Astrocyte (in vitro differentiated cells and primary cell): ENCODE results near the gene PSMD1. TPM values are rescaled to one million over a fixed set of nuclear protein-coding genes. Genes with fewer than 3 reads are reported as not detected.

Source experiments
- DNase-seq: peaks from one replicate; pipeline ENCODE4 v3.0.0-alpha.2; 2010; ENCODE audit warnings: low read depth
- FAIRE-seq: peaks from 2 replicates; lab custom pipeline; 2011; peaks lifted over from hg19 to GRCh38; lab: Jason Lieb, UNC
- H2AFZ ChIP-seq: 2 replicates; pipeline ENCODE4 v1.6.0; 2012; ENCODE audit warnings: low read depth, low read length, inconsistent platforms
- H3K27ac ChIP-seq: 2 replicates; pipeline ENCODE4 v1.5.1; 2011; ENCODE audit warnings: low read depth, low read length, inconsistent platforms
- H3K27me3 ChIP-seq: 2 replicates; pipeline ENCODE4 v1.6.0; 2011; ENCODE audit warnings: low read length, inconsistent platforms; ENCODE audit not compliant: insufficient read depth
- H3K36me3 ChIP-seq: 2 replicates; pipeline ENCODE4 v1.5.1; 2011; ENCODE audit warnings: low read length, inconsistent platforms; ENCODE audit not compliant: insufficient read depth
- H3K4me1 ChIP-seq: 2 replicates; pipeline ENCODE4 v1.5.1; 2011; ENCODE audit warnings: low read length, inconsistent platforms; ENCODE audit not compliant: insufficient read depth
- H3K4me2 ChIP-seq: 2 replicates; pipeline ENCODE4 v1.6.0; 2012; ENCODE audit warnings: low read length, inconsistent platforms
- H3K4me3 ChIP-seq: 2 replicates; pipeline ENCODE4 v1.5.1; 2011; ENCODE audit warnings: low read depth, mild to moderate bottlenecking, low read length, inconsistent platforms; ENCODE audit not compliant: insufficient read depth
- H3K79me2 ChIP-seq: 2 replicates; pipeline ENCODE4 v1.6.0; 2012; ENCODE audit warnings: mild to moderate bottlenecking, low read length, inconsistent platforms; ENCODE audit not compliant: insufficient read depth
- H3K9ac ChIP-seq: 2 replicates; pipeline ENCODE4 v1.6.0; 2012; ENCODE audit warnings: mild to moderate bottlenecking, low read length, inconsistent platforms
- H3K9me3 ChIP-seq: 2 replicates; pipeline ENCODE4 v1.5.1; 2012; ENCODE audit warnings: low read depth, mild to moderate bottlenecking, low read length, inconsistent platforms; ENCODE audit not compliant: insufficient read depth
- H4K20me1 ChIP-seq: 2 replicates; pipeline ENCODE4 v1.6.0; 2012; ENCODE audit warnings: low read length, inconsistent platforms; ENCODE audit not compliant: insufficient read depth
- H3K27ac Mint-ChIP-seq: one replicate; pipeline ENCODE4 v1.8.0; 2021; ENCODE audit warnings: mild to moderate bottlenecking, mixed read lengths; ENCODE audit not compliant: unreplicated experiment
- H3K27me3 Mint-ChIP-seq: one replicate; pipeline ENCODE4 v1.8.0; 2021; ENCODE audit warnings: low read depth, mixed read lengths; ENCODE audit not compliant: unreplicated experiment
- H3K36me3 Mint-ChIP-seq: one replicate; pipeline ENCODE4 v1.8.0; 2021; ENCODE audit warnings: low read depth, mixed read lengths; ENCODE audit not compliant: unreplicated experiment
- H3K4me1 Mint-ChIP-seq: one replicate; pipeline ENCODE4 v1.8.0; 2021; ENCODE audit warnings: low read depth, mixed read lengths; ENCODE audit not compliant: unreplicated experiment
- H3K4me3 Mint-ChIP-seq: one replicate; pipeline ENCODE4 v1.8.0; 2021; ENCODE audit warnings: mild to moderate bottlenecking, moderate library complexity, mixed read lengths; ENCODE audit not compliant: unreplicated experiment
- H3K9me3 Mint-ChIP-seq: one replicate; pipeline ENCODE4 v1.8.0; 2021; ENCODE audit warnings: mild to moderate bottlenecking, mixed read lengths; ENCODE audit not compliant: unreplicated experiment
- EZH2 ChIP-seq: IDR thresholded peaks from 2 replicates; pipeline ENCODE4 v1.6.1; 2012; ENCODE audit warnings: mild to moderate bottlenecking, low read length, inconsistent platforms; ENCODE audit not compliant: insufficient read depth
- total RNA-seq: library from RNA; stranded (reverse); gene quantifications from 2 replicates; pipeline ENCODE4 v1.2.1, GENCODE V29; 2021
- TF ChIP-seq, protein P1 (sequence below): IDR thresholded peaks from 2 replicates; pipeline ENCODE4 v1.5.1; 2011; ENCODE audit warnings: low read depth, mild to moderate bottlenecking, inconsistent platforms, low read length, moderate library complexity; ENCODE audit not compliant: insufficient read depth

PSMD1 gene
- total RNA-seq, 1 donor from 2014 or later, result 151 TPM

DNA sequence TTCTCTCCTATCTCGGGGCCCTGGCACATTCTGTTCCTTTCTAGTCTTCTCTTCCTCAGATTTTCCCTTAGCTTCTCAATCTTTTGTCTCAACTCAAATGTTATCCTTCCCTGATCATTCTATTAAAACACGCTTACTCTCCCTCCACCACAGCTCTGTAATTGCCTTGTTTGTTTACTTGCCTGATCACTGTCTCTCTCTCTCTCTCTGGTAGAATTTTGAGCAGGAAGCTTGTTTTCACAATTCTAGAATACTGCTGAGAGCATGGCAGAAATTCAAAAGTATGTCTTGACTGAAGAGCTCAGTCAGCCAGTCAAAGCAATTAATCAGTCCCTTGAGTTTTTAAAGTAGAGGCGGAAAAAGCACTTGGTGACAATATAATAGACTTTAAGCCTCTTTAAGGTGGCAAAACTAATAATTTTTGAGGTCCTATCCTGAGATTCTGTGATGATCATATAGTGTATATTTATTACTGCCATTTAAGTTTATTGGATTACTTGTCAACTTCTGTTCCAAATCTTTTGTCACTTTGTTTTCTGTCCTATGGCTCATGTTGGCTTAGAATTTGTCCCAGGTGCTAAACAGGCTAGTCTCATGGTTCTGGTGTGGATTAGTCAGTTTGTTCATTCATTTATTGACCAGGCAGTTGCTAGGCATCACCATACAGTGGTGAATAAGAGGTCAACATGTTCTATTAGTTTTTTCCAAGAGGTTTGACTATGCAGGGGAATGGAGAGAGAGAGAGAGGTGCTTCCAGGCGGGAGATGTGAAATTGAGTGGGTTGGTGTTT lies 2.3 kb downstream of the PSMD1 start:
- no peaks in the 10 kb centered on the region for H3K9me3 Mint-ChIP-seq
- Histone ChIP-seq H3K79me2 (peaks cover 75% of the 10 kb centered on the region), H3K27ac (peak overlapping the region; percentile 37)

GRCh38 chr2:231059756-231060155 lies 3.1 kb downstream of the PSMD1 start:
- DNase-seq (no peak), FAIRE-seq (no peak)
- H3K4me2 ChIP-seq, result peak overlapping the region; percentile 98
- TF ChIP-seq, protein P1, sequence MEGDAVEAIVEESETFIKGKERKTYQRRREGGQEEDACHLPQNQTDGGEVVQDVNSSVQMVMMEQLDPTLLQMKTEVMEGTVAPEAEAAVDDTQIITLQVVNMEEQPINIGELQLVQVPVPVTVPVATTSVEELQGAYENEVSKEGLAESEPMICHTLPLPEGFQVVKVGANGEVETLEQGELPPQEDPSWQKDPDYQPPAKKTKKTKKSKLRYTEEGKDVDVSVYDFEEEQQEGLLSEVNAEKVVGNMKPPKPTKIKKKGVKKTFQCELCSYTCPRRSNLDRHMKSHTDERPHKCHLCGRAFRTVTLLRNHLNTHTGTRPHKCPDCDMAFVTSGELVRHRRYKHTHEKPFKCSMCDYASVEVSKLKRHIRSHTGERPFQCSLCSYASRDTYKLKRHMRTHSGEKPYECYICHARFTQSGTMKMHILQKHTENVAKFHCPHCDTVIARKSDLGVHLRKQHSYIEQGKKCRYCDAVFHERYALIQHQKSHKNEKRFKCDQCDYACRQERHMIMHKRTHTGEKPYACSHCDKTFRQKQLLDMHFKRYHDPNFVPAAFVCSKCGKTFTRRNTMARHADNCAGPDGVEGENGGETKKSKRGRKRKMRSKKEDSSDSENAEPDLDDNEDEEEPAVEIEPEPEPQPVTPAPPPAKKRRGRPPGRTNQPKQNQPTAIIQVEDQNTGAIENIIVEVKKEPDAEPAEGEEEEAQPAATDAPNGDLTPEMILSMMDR, result no peak
- no peak for TF ChIP-seq EZH2
- no peak overlapping the region for H3K9ac ChIP-seq
- H3K27ac Mint-ChIP-seq, result no peak overlapping the region
- no peaks in the 10 kb centered on the region for H3K9me3 Mint-ChIP-seq
- H3K36me3 Mint-ChIP-seq, result peaks cover 8% of the 10 kb centered on the region
- H3K4me1 Mint-ChIP-seq, result peaks cover 26% of the 10 kb centered on the region
- no peaks in the 10 kb centered on the region for H3K9me3 ChIP-seq
- peaks cover 80% of the 10 kb centered on the region for H3K79me2 ChIP-seq
- no peak overlapping the region for H3K27ac ChIP-seq
- peaks cover 68% of the 10 kb centered on the region for H4K20me1 ChIP-seq
- H3K4me3 ChIP-seq, result no peak overlapping the region
- no peak overlapping the region for H3K4me3 Mint-ChIP-seq
- H2AFZ ChIP-seq, result no peak overlapping the region
- no peaks in the 10 kb centered on the region for H3K27me3 ChIP-seq
- peaks cover 17% of the 10 kb centered on the region for H3K4me1 ChIP-seq
- H3K27me3 Mint-ChIP-seq, result no peaks in the 10 kb centered on the region
- peaks cover 32% of the 10 kb centered on the region for H3K36me3 ChIP-seq

More for the DNA sequence above, 2.3 kb downstream of the PSMD1 start:
- H3K9ac ChIP-seq, result peak overlapping the region; percentile 100
- H3K27ac Mint-ChIP-seq, result peak overlapping the region; percentile 50
- H3K9me3 ChIP-seq, result no peaks in the 10 kb centered on the region
- no peaks in the 10 kb centered on the region for H3K27me3 ChIP-seq
- H3K36me3 ChIP-seq, result peaks cover 27% of the 10 kb centered on the region
- H3K4me1 Mint-ChIP-seq, result peaks cover 26% of the 10 kb centered on the region
- H3K27me3 Mint-ChIP-seq, result peaks cover 4% of the 10 kb centered on the region
- H3K4me3 Mint-ChIP-seq, result peak overlapping the region; percentile 96
- FAIRE-seq (no peak), DNase-seq (peak; percentile 35)
- H4K20me1 ChIP-seq, result peaks cover 60% of the 10 kb centered on the region
- H3K4me3 ChIP-seq, result peak overlapping the region; percentile 95
- TF ChIP-seq EZH2, result no peak
- TF ChIP-seq, protein P1, result no peak
- H3K36me3 Mint-ChIP-seq, result peaks cover 4% of the 10 kb centered on the region
- peaks cover 17% of the 10 kb centered on the region for H3K4me1 ChIP-seq
- H2AFZ ChIP-seq, result no peak overlapping the region
- H3K4me2 ChIP-seq, result peak overlapping the region; percentile 98

- Histone ChIP-seq H3K4me1 (peaks cover 16% of the 10 kb centered on the region), H3K9ac (no peak overlapping the region), H3K27ac (no peak overlapping the region), H4K20me1 (peaks cover 72% of the 10 kb centered on the region), H3K4me2 (no peak overlapping the region), H2AFZ (no peak overlapping the region), H3K79me2 (peaks cover 79% of the 10 kb centered on the region), H3K27me3 (no peaks in the 10 kb centered on the region), H3K36me3 (peaks cover 41% of the 10 kb centered on the region), H3K4me3 (no peak overlapping the region), H3K9me3 (no peaks in the 10 kb centered on the region)
- peaks cover 11% of the 10 kb centered on the region for H3K36me3 Mint-ChIP-seq
- H3K4me3 Mint-ChIP-seq, result no peak overlapping the region
- H3K27ac Mint-ChIP-seq, result no peak overlapping the region
- TF ChIP-seq EZH2, result no peak
- TF ChIP-seq, protein P1, result no peak
- H3K27me3 Mint-ChIP-seq, result no peaks in the 10 kb centered on the region
- DNase-seq, result no peak
- FAIRE-seq, result no peak
- H3K4me1 Mint-ChIP-seq, result peaks cover 24% of the 10 kb centered on the region
- H3K9me3 Mint-ChIP-seq, result no peaks in the 10 kb centered on the region
Measured at GRCh38 chr2:231062776-231063175, 6.1 kb downstream of the PSMD1 start.
